ENCODE results near the gene GALK2.

DNA sequence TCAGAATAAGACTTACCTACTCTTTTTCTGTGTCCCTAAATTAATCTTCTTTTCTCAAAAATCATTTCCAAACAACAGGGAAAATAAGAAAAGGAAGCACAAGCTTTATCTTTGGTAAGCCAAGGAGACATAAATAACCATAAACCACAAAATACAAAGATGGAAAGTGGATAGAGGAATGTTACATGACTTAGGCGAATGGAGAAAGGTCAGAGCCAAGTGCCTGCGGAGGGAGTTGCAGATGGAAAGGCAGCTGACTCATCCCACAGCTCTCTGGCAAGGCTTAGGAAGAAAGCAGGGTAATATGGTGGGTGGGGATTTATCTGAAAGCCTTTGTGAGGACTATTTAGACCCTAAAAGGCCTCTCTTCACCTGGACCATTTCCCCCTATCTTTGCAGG, 72.8 kb downstream of the GALK2 start:
- TF ChIP-seq TOX (CRISPR knock-in tag; IDR thresholded peaks at IDR 0.05; ENCODE audit: borderline replicate concordance) (no peak), BACH2 (CRISPR knock-in tag; IDR thresholded peaks at IDR 0.05; ENCODE audit: borderline replicate concordance) (no peak), PPARA (CRISPR knock-in tag; IDR thresholded peaks at IDR 0.05; ENCODE audit: borderline replicate concordance) (no peak), ESRRG (CRISPR knock-in tag; IDR thresholded peaks at IDR 0.05) (no peak), ZFP3 (CRISPR knock-in tag; IDR thresholded peaks at IDR 0.05) (no peak), SNAI2 (CRISPR knock-in tag; IDR thresholded peaks at IDR 0.05) (no peak), TCF4 (CRISPR knock-in tag; IDR thresholded peaks at IDR 0.05; ENCODE audit: borderline replicate concordance) (no peak), ZC3H10 (CRISPR knock-in tag; IDR thresholded peaks at IDR 0.05) (no peak), ZFP30 (CRISPR knock-in tag; IDR thresholded peaks at IDR 0.05) (no peak), CSDC2 (CRISPR knock-in tag; IDR thresholded peaks at IDR 0.05) (no peak)
- TF ChIP-seq, protein P1, sequence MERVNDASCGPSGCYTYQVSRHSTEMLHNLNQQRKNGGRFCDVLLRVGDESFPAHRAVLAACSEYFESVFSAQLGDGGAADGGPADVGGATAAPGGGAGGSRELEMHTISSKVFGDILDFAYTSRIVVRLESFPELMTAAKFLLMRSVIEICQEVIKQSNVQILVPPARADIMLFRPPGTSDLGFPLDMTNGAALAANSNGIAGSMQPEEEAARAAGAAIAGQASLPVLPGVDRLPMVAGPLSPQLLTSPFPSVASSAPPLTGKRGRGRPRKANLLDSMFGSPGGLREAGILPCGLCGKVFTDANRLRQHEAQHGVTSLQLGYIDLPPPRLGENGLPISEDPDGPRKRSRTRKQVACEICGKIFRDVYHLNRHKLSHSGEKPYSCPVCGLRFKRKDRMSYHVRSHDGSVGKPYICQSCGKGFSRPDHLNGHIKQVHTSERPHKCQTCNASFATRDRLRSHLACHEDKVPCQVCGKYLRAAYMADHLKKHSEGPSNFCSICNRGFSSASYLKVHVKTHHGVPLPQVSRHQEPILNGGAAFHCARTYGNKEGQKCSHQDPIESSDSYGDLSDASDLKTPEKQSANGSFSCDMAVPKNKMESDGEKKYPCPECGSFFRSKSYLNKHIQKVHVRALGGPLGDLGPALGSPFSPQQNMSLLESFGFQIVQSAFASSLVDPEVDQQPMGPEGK (CRISPR knock-in tag; IDR thresholded peaks at IDR 0.05; ENCODE audit: borderline replicate concordance) = no peak
- TF ChIP-seq, protein P2, sequence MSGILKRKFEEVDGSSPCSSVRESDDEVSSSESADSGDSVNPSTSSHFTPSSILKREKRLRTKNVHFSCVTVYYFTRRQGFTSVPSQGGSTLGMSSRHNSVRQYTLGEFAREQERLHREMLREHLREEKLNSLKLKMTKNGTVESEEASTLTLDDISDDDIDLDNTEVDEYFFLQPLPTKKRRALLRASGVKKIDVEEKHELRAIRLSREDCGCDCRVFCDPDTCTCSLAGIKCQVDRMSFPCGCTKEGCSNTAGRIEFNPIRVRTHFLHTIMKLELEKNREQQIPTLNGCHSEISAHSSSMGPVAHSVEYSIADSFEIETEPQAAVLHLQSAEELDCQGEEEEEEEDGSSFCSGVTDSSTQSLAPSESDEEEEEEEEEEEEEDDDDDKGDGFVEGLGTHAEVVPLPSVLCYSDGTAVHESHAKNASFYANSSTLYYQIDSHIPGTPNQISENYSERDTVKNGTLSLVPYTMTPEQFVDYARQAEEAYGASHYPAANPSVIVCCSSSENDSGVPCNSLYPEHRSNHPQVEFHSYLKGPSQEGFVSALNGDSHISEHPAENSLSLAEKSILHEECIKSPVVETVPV (CRISPR knock-in tag; IDR thresholded peaks at IDR 0.05) = no peak
- TF ChIP-seq, protein P3, sequence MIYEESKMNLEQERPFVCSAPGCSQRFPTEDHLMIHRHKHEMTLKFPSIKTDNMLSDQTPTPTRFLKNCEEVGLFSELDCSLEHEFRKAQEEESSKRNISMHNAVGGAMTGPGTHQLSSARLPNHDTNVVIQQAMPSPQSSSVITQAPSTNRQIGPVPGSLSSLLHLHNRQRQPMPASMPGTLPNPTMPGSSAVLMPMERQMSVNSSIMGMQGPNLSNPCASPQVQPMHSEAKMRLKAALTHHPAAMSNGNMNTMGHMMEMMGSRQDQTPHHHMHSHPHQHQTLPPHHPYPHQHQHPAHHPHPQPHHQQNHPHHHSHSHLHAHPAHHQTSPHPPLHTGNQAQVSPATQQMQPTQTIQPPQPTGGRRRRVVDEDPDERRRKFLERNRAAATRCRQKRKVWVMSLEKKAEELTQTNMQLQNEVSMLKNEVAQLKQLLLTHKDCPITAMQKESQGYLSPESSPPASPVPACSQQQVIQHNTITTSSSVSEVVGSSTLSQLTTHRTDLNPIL (CRISPR knock-in tag; IDR thresholded peaks at IDR 0.05; ENCODE audit: low read depth) = no peak

Data from SK-N-SH treated with all-trans-retinoic acid at 6 μM for 48 hours (cell line).